ENCODE measurements around the gene CIBAR2.

DNA sequence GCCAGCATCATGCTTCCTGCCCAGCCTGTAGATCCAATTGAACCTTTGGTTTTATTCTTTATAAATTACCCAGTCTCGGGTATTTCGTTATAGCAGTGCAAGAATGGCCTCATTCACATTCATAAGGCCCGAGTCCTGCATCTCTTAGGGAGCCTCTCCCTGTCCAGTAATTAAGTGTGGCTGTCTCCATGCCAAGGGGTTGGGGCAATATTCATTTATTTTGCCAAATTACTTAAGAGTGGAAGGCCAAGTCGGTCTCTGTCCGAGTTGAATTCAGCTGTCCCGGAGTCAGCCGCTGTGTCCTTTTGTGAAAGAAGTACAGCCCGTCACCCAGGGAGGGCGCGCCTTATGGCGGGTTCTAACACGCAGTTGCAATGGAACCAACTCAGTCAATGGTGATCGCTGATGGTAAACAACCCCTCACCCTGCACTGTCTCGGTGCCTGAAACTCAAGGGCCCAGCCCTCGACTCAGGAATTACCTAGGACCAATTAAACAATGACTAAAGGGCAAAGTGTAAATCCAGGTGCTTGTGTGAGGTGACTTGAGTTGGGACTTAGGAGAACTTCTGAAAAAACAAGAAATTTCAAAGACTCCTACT lies 62.5 kb downstream of the CIBAR2 start:
- TF ChIP-seq EZH2 (IDR thresholded peaks at IDR 0.05; ENCODE audit: borderline replicate concordance): no peak
- TF ChIP-seq, protein P1, sequence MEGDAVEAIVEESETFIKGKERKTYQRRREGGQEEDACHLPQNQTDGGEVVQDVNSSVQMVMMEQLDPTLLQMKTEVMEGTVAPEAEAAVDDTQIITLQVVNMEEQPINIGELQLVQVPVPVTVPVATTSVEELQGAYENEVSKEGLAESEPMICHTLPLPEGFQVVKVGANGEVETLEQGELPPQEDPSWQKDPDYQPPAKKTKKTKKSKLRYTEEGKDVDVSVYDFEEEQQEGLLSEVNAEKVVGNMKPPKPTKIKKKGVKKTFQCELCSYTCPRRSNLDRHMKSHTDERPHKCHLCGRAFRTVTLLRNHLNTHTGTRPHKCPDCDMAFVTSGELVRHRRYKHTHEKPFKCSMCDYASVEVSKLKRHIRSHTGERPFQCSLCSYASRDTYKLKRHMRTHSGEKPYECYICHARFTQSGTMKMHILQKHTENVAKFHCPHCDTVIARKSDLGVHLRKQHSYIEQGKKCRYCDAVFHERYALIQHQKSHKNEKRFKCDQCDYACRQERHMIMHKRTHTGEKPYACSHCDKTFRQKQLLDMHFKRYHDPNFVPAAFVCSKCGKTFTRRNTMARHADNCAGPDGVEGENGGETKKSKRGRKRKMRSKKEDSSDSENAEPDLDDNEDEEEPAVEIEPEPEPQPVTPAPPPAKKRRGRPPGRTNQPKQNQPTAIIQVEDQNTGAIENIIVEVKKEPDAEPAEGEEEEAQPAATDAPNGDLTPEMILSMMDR (IDR thresholded peaks at IDR 0.05; ENCODE audit: poor library complexity): no peak

All from hepatocyte (in vitro differentiated cells).